Astrocyte of the spinal cord (primary cell): ENCODE measurements around the gene MSANTD1.

ENCODE experiments used
- DNase-seq: peaks from one replicate; pipeline ENCODE4 v3.0.0; 2011; ENCODE audit warnings: low read depth, low spot score
- H3K4me3 ChIP-seq: 2 replicates; pipeline ENCODE4 v1.5.1; 2011; ENCODE audit warnings: low read depth, mild to moderate bottlenecking, low read length, moderate library complexity
- in situ Hi-C: cut with HindIII; loops from 2 replicates; pipeline ENCODE4 v1.10.0; 2017; ENCODE audit warnings: low sequenced_read_pairs
- TF ChIP-seq, protein P1 (sequence below): IDR thresholded peaks from 2 replicates; pipeline ENCODE4 v1.5.1; 2012; ENCODE audit warnings: low read depth, mild to moderate bottlenecking, low read length, inconsistent platforms

The MSANTD1 gene

DNA sequence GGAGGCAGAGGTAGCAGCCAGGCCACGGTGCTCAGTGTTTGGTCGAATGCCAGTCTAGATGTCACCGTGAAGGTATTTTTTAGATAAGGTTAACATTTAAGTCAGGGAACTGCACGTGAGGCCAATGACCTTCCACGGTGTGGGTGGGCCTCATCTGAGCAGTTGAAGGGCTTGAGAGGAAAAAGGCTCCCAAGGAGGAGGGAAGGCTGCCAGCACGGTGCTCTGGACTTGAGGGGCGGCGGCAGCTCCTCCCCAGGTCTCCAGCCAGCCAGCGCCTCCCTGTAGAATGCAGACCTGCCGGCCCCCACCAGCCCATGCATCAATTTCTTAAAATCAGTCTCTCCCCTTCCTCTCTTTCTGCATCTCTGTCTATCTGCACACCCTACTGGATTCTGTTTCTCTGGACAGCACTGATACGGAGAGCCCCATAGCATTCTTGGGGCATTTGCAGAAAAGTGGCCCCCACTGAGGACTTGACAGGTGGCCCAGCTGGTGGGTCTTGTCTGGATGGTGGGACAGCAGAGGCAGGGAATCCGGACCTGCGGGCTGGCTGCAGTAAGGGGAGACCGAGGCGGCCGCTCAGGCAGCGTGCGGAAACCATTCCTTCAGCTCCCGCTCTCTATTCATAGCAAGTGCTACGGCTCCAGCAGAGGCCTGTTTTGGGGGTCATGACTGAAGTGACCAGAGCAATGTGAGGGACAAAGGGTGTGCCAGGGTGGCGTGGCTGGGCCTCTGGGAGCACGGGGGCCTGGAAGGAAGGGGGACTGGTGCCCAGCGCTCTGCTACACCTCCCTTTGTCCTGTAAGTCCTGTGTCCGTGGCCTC lies 36.0 kb downstream of the MSANTD1 start:
- in situ Hi-C loops, result no loop called here
- H3K4me3 ChIP-seq, result no peak overlapping the region
- DNase-seq, result no peak
- TF ChIP-seq, protein P1, sequence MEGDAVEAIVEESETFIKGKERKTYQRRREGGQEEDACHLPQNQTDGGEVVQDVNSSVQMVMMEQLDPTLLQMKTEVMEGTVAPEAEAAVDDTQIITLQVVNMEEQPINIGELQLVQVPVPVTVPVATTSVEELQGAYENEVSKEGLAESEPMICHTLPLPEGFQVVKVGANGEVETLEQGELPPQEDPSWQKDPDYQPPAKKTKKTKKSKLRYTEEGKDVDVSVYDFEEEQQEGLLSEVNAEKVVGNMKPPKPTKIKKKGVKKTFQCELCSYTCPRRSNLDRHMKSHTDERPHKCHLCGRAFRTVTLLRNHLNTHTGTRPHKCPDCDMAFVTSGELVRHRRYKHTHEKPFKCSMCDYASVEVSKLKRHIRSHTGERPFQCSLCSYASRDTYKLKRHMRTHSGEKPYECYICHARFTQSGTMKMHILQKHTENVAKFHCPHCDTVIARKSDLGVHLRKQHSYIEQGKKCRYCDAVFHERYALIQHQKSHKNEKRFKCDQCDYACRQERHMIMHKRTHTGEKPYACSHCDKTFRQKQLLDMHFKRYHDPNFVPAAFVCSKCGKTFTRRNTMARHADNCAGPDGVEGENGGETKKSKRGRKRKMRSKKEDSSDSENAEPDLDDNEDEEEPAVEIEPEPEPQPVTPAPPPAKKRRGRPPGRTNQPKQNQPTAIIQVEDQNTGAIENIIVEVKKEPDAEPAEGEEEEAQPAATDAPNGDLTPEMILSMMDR, result no peak

DNA sequence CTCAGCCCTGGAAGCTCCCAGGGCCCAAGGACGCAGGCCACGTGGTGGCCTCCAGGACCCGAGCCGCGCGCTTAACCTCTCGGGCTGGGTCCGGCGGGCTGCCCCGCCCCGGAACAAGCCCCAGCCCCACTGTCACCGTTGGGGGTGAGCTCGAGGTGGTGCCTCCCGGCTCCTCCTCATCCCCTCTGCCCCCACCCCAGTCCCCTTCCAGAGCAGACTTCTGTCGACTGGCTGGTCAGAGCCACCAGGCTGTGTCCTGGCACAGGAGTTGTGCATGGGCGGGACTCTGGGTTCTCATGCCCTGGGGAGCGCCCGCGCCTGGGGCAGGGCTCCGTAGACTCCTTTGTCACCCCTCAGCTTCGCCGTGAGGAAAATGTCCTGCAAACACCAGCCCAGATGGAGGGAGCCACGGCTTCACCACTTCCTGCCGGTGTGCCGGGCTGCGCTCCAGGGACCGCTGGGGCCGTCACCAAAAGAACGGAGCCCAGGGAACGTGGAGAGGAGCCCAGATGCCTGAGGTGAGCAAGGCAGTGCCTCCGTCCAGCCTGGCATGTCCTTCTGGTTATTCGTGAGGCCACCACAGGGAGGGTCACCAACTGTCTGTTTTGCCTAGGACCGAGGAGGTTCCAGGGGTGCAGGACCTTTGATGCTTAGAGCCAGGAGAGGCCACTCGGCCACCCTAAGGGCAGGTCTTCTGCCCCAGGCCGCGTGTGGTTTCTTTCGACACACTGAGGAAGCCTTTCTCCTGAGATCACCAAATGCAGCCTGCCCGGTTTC lies 36.8 kb downstream of the MSANTD1 start:
- H3K4me3 ChIP-seq, result no peak overlapping the region
- peak; percentile 51 for DNase-seq
- TF ChIP-seq, protein P1, result no peak
- in situ Hi-C loops, result no loop called here

DNA sequence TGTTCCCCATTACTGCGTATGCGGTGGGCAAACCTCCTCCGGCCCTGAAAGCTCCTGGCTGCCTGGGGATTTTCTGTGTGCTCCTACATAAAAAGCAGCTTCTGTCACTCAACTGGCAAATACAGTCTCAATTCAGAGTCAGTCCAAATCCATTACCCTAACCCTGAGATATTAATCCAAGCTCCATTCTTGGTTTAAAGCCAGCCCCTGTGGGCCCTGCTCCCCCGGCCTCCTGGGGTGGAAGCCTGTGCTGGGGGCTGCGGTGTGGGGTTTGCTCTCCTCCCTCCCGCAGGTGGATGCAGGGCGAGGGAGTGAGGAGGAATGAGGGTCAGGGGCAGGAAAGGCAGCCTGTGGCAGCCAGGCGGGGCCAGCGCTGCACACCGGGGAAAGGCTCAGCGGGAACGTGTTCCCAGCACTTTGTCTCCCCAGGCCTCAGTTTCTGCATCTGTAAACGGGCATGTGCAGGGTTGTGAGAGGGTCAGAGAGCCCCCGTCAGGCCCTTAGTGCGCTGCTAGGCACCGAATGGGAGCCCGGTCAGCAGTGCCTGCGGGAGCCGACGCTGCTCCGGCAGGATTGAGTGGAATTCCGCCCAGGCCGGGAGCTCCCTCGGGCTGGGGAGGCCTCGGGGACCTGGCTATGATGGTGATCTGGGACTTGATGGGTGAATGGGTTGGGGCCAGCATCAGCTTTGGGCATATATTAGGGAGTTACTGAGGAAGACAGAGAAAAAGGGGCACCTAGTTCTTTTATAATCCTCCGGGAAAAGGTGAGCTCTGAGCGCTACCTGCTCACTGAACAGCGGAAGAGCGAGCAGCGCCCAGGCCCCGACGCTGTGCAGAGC lies 37.6 kb downstream of the MSANTD1 start:
- no peak overlapping the region for H3K4me3 ChIP-seq
- TF ChIP-seq, protein P1, result no peak
- DNase-seq, result no peak
- in situ Hi-C loops, result no loop called here

DNA sequence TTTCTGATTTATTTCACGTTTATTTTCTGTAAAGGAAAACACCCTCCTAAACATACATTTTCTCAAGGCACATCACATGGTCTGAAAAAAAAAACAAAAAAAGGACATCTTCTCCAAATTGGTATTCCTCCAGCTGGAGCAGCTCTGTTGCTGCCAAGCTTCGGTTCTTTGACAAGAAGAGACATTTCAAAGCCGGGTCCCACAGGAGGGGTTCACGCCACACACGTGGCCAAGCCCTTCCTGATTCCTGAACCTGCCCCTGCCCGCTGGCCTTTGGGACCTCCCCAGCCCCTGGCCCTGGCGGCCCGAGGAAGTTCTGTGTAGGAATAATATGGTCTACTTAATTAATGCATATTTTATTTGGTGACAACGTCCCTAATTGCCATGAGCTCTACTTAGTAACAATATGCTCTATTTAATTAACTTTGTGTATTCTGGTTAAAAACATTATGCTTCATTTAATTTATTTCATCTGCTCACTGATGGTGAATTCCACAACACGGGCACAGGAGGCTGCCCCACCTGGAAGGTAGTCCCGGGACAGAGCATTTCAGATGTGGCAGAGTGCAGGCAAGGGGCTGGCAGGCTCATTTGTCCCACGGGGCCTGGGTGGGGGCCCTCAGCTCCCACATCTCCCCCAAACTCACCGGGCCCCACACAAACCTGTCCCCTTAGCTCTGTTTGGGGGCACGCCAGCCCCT lies 38.5 kb downstream of the MSANTD1 start:
- TF ChIP-seq, protein P1, result no peak
- no peak overlapping the region for H3K4me3 ChIP-seq
- in situ Hi-C loops, result no loop called here
- DNase-seq, result no peak

- no peak overlapping the region for H3K4me3 ChIP-seq
- in situ Hi-C loops, result no loop called here
- TF ChIP-seq, protein P1, result no peak
- no peak for DNase-seq
Observed at GRCh38 chr4:3287972-3288570, 39.1 kb downstream of the MSANTD1 start.
